ENCODE data around the gene MTOR.

Gene MTOR

DNA sequence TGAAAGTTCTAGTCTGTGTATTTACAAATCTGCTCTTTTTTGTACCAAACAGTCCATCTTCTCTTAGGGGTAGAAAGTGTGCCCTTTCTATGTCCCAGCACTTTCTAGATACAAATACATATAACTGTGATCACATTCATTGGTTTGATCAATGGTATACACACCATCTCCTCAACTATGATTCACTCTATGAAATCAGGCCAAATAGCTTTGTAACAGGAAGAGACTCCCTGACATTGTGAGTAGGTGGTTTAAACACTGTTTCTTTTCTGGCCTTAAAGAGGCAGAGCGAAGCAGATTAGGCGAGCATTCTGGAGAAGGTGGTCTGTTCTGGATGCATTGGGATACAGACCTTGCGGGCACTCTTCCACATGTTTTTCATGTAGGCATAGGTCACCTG, 123.4 kb downstream of the MTOR start:
- Histone ChIP-seq H3K27me3 (ENCODE audit: insufficient read depth, poor library complexity, severe bottlenecking) (no peaks in the 10 kb centered on the region), H3K4me3 (replicated peaks; ENCODE audit: insufficient read depth, low read length) (no peak overlapping the region), H3K27ac (replicated peaks) (no peak overlapping the region)
- DNase-seq (ENCODE audit: low read depth in 1 of 2, low spot score in 1 of 2) = no peak
- no peak for TF ChIP-seq GABPA (IDR thresholded peaks at IDR 0.05; ENCODE audit: low read depth)
- TF ChIP-seq SPI1 (IDR thresholded peaks at IDR 0.05; ENCODE audit: borderline replicate concordance, low read depth) = no peak
- TF ChIP-seq, protein P1, sequence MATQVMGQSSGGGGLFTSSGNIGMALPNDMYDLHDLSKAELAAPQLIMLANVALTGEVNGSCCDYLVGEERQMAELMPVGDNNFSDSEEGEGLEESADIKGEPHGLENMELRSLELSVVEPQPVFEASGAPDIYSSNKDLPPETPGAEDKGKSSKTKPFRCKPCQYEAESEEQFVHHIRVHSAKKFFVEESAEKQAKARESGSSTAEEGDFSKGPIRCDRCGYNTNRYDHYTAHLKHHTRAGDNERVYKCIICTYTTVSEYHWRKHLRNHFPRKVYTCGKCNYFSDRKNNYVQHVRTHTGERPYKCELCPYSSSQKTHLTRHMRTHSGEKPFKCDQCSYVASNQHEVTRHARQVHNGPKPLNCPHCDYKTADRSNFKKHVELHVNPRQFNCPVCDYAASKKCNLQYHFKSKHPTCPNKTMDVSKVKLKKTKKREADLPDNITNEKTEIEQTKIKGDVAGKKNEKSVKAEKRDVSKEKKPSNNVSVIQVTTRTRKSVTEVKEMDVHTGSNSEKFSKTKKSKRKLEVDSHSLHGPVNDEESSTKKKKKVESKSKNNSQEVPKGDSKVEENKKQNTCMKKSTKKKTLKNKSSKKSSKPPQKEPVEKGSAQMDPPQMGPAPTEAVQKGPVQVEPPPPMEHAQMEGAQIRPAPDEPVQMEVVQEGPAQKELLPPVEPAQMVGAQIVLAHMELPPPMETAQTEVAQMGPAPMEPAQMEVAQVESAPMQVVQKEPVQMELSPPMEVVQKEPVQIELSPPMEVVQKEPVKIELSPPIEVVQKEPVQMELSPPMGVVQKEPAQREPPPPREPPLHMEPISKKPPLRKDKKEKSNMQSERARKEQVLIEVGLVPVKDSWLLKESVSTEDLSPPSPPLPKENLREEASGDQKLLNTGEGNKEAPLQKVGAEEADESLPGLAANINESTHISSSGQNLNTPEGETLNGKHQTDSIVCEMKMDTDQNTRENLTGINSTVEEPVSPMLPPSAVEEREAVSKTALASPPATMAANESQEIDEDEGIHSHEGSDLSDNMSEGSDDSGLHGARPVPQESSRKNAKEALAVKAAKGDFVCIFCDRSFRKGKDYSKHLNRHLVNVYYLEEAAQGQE (IDR thresholded peaks at IDR 0.05; ENCODE audit: insufficient replicate concordance, low read depth) = no peak
- no peak for TF ChIP-seq POLR2AphosphoS5 (IDR thresholded peaks at IDR 0.05; ENCODE audit: low read depth)
- TF ChIP-seq, protein P2, sequence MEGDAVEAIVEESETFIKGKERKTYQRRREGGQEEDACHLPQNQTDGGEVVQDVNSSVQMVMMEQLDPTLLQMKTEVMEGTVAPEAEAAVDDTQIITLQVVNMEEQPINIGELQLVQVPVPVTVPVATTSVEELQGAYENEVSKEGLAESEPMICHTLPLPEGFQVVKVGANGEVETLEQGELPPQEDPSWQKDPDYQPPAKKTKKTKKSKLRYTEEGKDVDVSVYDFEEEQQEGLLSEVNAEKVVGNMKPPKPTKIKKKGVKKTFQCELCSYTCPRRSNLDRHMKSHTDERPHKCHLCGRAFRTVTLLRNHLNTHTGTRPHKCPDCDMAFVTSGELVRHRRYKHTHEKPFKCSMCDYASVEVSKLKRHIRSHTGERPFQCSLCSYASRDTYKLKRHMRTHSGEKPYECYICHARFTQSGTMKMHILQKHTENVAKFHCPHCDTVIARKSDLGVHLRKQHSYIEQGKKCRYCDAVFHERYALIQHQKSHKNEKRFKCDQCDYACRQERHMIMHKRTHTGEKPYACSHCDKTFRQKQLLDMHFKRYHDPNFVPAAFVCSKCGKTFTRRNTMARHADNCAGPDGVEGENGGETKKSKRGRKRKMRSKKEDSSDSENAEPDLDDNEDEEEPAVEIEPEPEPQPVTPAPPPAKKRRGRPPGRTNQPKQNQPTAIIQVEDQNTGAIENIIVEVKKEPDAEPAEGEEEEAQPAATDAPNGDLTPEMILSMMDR (IDR thresholded peaks at IDR 0.05; ENCODE audit: insufficient read depth, low read length) = no peak

GRCh38 chr1:11138029-11138428, 124.3 kb downstream of the MTOR start:
- no peak overlapping the region for H3K27ac ChIP-seq (replicated peaks)
- TF ChIP-seq GABPA (IDR thresholded peaks at IDR 0.05; ENCODE audit: low read depth) = no peak
- no peak for TF ChIP-seq POLR2AphosphoS5 (IDR thresholded peaks at IDR 0.05; ENCODE audit: low read depth)
- TF ChIP-seq, protein P1 (IDR thresholded peaks at IDR 0.05; ENCODE audit: insufficient replicate concordance, low read depth) = no peak
- TF ChIP-seq, protein P2 (IDR thresholded peaks at IDR 0.05; ENCODE audit: insufficient read depth, low read length) = no peak
- TF ChIP-seq SPI1 (IDR thresholded peaks at IDR 0.05; ENCODE audit: borderline replicate concordance, low read depth) = no peak

GRCh38 chr1:11134898-11135266, 127.5 kb downstream of the MTOR start:
- no peak for DNase-seq (ENCODE audit: low read depth in 1 of 2, low spot score in 1 of 2)
- Histone ChIP-seq H3K27ac (replicated peaks) (no peak overlapping the region), H3K4me3 (replicated peaks; ENCODE audit: insufficient read depth, low read length) (no peak overlapping the region), H3K27me3 (ENCODE audit: insufficient read depth, poor library complexity, severe bottlenecking) (no peaks in the 10 kb centered on the region)
- TF ChIP-seq, protein P1 (IDR thresholded peaks at IDR 0.05; ENCODE audit: insufficient replicate concordance, low read depth) = no peak
- TF ChIP-seq POLR2AphosphoS5 (IDR thresholded peaks at IDR 0.05; ENCODE audit: low read depth) (no peak), GABPA (IDR thresholded peaks at IDR 0.05; ENCODE audit: low read depth) (no peak), SPI1 (IDR thresholded peaks at IDR 0.05; ENCODE audit: borderline replicate concordance, low read depth) (no peak)
- TF ChIP-seq, protein P2 (IDR thresholded peaks at IDR 0.05; ENCODE audit: insufficient read depth, low read length) = no peak

More at GRCh38 chr1:11138029-11138428, 124.3 kb downstream of the MTOR start:
- no peak for DNase-seq (ENCODE audit: low read depth in 1 of 2, low spot score in 1 of 2)
- no peak overlapping the region for H3K4me3 ChIP-seq (replicated peaks; ENCODE audit: insufficient read depth, low read length)
- no peaks in the 10 kb centered on the region for H3K27me3 ChIP-seq (ENCODE audit: insufficient read depth, poor library complexity, severe bottlenecking)
